ENCODE data around the gene WDR82. TPM values are rescaled to one million over a fixed set of nuclear protein-coding genes. Genes with fewer than 3 reads are reported as not detected.
A peak's percentile ranks its signal among the peaks of the same experiment; 100 is the strongest.

WDR82 gene
- polyA plus RNA-seq, 1 donor = 71.9 TPM

DNA sequence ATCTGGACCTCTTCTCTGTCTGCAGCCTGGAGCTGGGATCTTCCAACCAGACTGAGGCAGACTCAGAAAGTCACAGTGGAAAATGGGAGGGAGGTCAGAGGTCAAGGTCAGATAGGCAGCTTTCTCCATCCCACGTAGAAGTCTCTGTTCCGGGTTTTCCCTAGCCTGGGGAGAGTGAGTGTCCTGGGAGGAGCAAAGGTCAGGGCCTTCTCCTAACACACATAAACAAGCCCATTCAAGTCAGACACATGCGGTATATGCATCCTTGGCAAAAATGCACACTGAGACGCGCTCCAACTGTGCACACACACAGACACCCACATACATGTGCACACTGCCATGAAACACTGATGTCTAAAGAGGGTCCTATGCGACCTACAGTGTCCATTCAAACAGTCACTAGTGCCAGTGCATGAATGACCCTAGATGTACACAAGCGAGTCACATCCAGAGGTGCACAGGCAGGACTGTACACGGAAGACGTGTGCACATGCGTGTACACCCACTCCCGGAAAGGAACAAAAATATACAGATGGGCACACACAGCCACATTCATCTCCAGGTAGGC, 40.2 kb downstream of the WDR82 start:
- H3K9me3 ChIP-seq (ENCODE audit: control insufficient read depth, low read depth, low read length) = no peaks in the 10 kb centered on the region
- no CpG with 5 or more reads among the region's 11 CpGs for WGBS (ENCODE audit: insufficient coverage, low lambda C conversion rate)
- H3K27ac ChIP-seq (ENCODE audit: low read length) = no peak overlapping the region
- no peaks in the 10 kb centered on the region for H3K27me3 ChIP-seq (ENCODE audit: control insufficient read depth, insufficient read depth, low read length)
- H3K4me1 ChIP-seq (ENCODE audit: control insufficient read depth, insufficient read depth, low read length) = peaks cover 16% of the 10 kb centered on the region
- H3K36me3 ChIP-seq (ENCODE audit: control insufficient read depth, insufficient read depth, low read length) = peaks cover 17% of the 10 kb centered on the region
- peak in 1 of 2 donors; percentile 40 for DNase-seq
- peak overlapping the region; percentile 80 for H3K4me3 ChIP-seq (ENCODE audit: low read length)

GRCh38 chr3:52237657-52238172, 40.7 kb downstream of the WDR82 start:
- no CpG with 5 or more reads among the region's 8 CpGs for WGBS (ENCODE audit: insufficient coverage, low lambda C conversion rate)
- Histone ChIP-seq H3K9me3 (ENCODE audit: control insufficient read depth, low read depth, low read length) (no peaks in the 10 kb centered on the region), H3K36me3 (ENCODE audit: control insufficient read depth, insufficient read depth, low read length) (peaks cover 17% of the 10 kb centered on the region), H3K4me1 (ENCODE audit: control insufficient read depth, insufficient read depth, low read length) (peaks cover 16% of the 10 kb centered on the region), H3K27ac (ENCODE audit: low read length) (no peak overlapping the region), H3K27me3 (ENCODE audit: control insufficient read depth, insufficient read depth, low read length) (no peaks in the 10 kb centered on the region), H3K4me3 (ENCODE audit: low read length) (peak overlapping the region; percentile 80)
- no peak for DNase-seq

- Histone ChIP-seq H3K36me3 (ENCODE audit: control insufficient read depth, insufficient read depth, low read length) (peaks cover 17% of the 10 kb centered on the region), H3K4me3 (ENCODE audit: low read length) (no peak overlapping the region), H3K27ac (ENCODE audit: low read length) (no peak overlapping the region), H3K4me1 (ENCODE audit: control insufficient read depth, insufficient read depth, low read length) (peaks cover 16% of the 10 kb centered on the region), H3K27me3 (ENCODE audit: control insufficient read depth, insufficient read depth, low read length) (no peaks in the 10 kb centered on the region), H3K9me3 (ENCODE audit: control insufficient read depth, low read depth, low read length) (peaks cover under 1% of the 10 kb centered on the region)
- 80% methylated on average over 1 of the region's 6 CpGs for WGBS (ENCODE audit: insufficient coverage, low lambda C conversion rate)
- DNase-seq = no peak
Measured at GRCh38 chr3:52237006-52237656, 41.3 kb downstream of the WDR82 start.

GRCh38 chr3:52236424-52236886, 42.0 kb downstream of the WDR82 start:
- WGBS (ENCODE audit: insufficient coverage, low lambda C conversion rate) = no CpG with 5 or more reads among the region's 5 CpGs
- Histone ChIP-seq H3K9me3 (ENCODE audit: control insufficient read depth, low read depth, low read length) (peaks cover 3% of the 10 kb centered on the region), H3K27ac (ENCODE audit: low read length) (no peak overlapping the region)

GRCh38 chr3:52234516-52235447, 43.7 kb downstream of the WDR82 start:
- DNase-seq = no peak
- peaks cover 36% of the 10 kb centered on the region for H3K36me3 ChIP-seq (ENCODE audit: control insufficient read depth, insufficient read depth, low read length)
- no peaks in the 10 kb centered on the region for H3K27me3 ChIP-seq (ENCODE audit: control insufficient read depth, insufficient read depth, low read length)
- H3K27ac ChIP-seq (ENCODE audit: low read length) = no peak overlapping the region
- peaks cover 16% of the 10 kb centered on the region for H3K4me1 ChIP-seq (ENCODE audit: control insufficient read depth, insufficient read depth, low read length)
- no peak overlapping the region for H3K4me3 ChIP-seq (ENCODE audit: low read length)
- H3K9me3 ChIP-seq (ENCODE audit: control insufficient read depth, low read depth, low read length) = peaks cover 3% of the 10 kb centered on the region
- no CpG with 5 or more reads among the region's 15 CpGs for WGBS (ENCODE audit: insufficient coverage, low lambda C conversion rate)

More at GRCh38 chr3:52236424-52236886, 42.0 kb downstream of the WDR82 start:
- no peak overlapping the region for H3K4me3 ChIP-seq (ENCODE audit: low read length)
- H3K4me1 ChIP-seq (ENCODE audit: control insufficient read depth, insufficient read depth, low read length) = peaks cover 16% of the 10 kb centered on the region
- H3K36me3 ChIP-seq (ENCODE audit: control insufficient read depth, insufficient read depth, low read length) = peaks cover 19% of the 10 kb centered on the region
- no peaks in the 10 kb centered on the region for H3K27me3 ChIP-seq (ENCODE audit: control insufficient read depth, insufficient read depth, low read length)
- no peak for DNase-seq

DNA sequence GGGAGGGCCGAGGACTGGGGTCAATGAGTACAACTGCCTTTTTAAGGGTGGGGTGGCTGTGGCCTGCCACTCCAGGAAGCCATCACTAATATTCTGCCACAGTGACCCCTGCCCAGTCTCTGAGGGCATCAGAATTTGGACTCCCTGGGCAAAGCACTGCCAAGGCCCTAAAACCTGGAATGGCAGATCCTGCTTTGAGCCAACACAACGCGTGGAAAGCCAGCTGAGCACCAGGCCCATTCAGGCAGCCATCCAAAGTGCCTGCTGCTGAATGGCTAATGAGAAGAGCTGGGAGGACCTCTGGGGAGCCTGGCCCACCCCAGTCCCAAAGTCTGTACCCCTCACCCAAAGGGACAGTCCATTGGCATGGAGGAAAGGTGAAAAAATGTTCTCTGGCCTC, 44.5 kb downstream of the WDR82 start:
- peaks cover 43% of the 10 kb centered on the region for H3K36me3 ChIP-seq (ENCODE audit: control insufficient read depth, insufficient read depth, low read length)
- H3K27me3 ChIP-seq (ENCODE audit: control insufficient read depth, insufficient read depth, low read length) = no peaks in the 10 kb centered on the region
- H3K4me3 ChIP-seq (ENCODE audit: low read length) = no peak overlapping the region
- no CpG with 5 or more reads among the region's 3 CpGs for WGBS (ENCODE audit: insufficient coverage, low lambda C conversion rate)
- no peak for DNase-seq
- H3K9me3 ChIP-seq (ENCODE audit: control insufficient read depth, low read depth, low read length) = peaks cover 3% of the 10 kb centered on the region
- H3K4me1 ChIP-seq (ENCODE audit: control insufficient read depth, insufficient read depth, low read length) = peaks cover 16% of the 10 kb centered on the region
- H3K27ac ChIP-seq (ENCODE audit: low read length) = no peak overlapping the region

- peaks cover 51% of the 10 kb centered on the region for H3K36me3 ChIP-seq (ENCODE audit: control insufficient read depth, insufficient read depth, low read length)
- no peak overlapping the region for H3K4me3 ChIP-seq (ENCODE audit: low read length)
- H3K4me1 ChIP-seq (ENCODE audit: control insufficient read depth, insufficient read depth, low read length) = peaks cover 12% of the 10 kb centered on the region
- H3K27ac ChIP-seq (ENCODE audit: low read length) = no peak overlapping the region
- WGBS (ENCODE audit: insufficient coverage, low lambda C conversion rate) = no CpG with 5 or more reads among the region's 5 CpGs
- no peaks in the 10 kb centered on the region for H3K27me3 ChIP-seq (ENCODE audit: control insufficient read depth, insufficient read depth, low read length)
- no peak for DNase-seq
- H3K9me3 ChIP-seq (ENCODE audit: control insufficient read depth, low read depth, low read length) = peaks cover 5% of the 10 kb centered on the region
Measured at GRCh38 chr3:52233108-52233591, 45.3 kb downstream of the WDR82 start.

GRCh38 chr3:52232279-52233107, 46.0 kb downstream of the WDR82 start:
- no CpG with 5 or more reads among the region's 28 CpGs for WGBS (ENCODE audit: insufficient coverage, low lambda C conversion rate)

DNA sequence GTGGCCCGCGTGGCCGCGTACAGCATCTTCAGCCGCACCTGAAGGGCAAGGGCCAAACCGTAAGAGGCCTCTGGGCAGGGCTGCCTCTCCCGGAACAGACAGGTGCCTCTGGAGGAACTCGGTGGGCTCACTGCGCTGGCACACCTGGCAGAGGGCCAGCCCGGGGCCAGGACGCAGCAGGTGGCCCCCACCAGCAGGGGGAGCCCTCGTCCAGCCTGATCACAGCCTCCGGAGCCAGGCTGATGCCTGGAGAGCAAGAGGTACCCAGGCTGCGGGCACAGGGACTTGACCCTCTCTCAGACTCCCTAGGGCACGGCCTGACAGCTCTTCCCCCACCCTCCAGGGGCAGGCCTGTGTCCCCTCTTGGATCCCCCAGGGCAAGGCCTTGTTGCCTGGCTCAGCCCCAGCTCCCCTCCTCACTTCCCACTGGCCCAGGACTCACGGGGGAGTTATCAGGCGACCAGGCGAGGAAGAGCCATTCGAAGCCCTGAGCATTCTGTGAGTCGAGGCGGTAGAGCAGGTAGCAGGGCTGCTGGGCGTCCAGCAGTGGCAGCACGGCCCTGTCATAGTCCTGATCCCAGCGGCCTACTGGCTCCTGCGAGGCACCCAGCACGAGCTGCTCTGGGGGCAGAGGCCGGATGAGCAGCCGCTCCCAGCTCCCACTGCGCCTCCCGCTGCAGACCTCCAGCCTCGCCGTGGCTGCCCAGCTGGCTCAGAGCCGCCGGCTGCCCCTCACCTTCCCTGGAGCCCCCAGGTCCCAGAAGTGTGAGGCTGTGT, 46.8 kb downstream of the WDR82 start:
- Histone ChIP-seq H3K4me1 (ENCODE audit: control insufficient read depth, insufficient read depth, low read length) (no peaks in the 10 kb centered on the region), H3K36me3 (ENCODE audit: control insufficient read depth, insufficient read depth, low read length) (peaks cover 53% of the 10 kb centered on the region), H3K9me3 (ENCODE audit: control insufficient read depth, low read depth, low read length) (peaks cover 5% of the 10 kb centered on the region), H3K4me3 (ENCODE audit: low read length) (no peak overlapping the region), H3K27ac (ENCODE audit: low read length) (no peak overlapping the region), H3K27me3 (ENCODE audit: control insufficient read depth, insufficient read depth, low read length) (no peaks in the 10 kb centered on the region)
- peak in 1 of 2 donors; percentile 57 for DNase-seq
- no CpG with 5 or more reads among the region's 34 CpGs for WGBS (ENCODE audit: insufficient coverage, low lambda C conversion rate)

More at GRCh38 chr3:52232279-52233107, 46.0 kb downstream of the WDR82 start:
- Histone ChIP-seq H3K4me3 (ENCODE audit: low read length) (no peak overlapping the region), H3K36me3 (ENCODE audit: control insufficient read depth, insufficient read depth, low read length) (peaks cover 53% of the 10 kb centered on the region), H3K4me1 (ENCODE audit: control insufficient read depth, insufficient read depth, low read length) (peaks cover 6% of the 10 kb centered on the region), H3K9me3 (ENCODE audit: control insufficient read depth, low read depth, low read length) (peaks cover 5% of the 10 kb centered on the region), H3K27me3 (ENCODE audit: control insufficient read depth, insufficient read depth, low read length) (no peaks in the 10 kb centered on the region), H3K27ac (ENCODE audit: low read length) (no peak overlapping the region)
- DNase-seq = no peak

Measured in large intestine (tissue), 3 donors.